Stimulated activated CD4-positive, alpha-beta T cell treated with anti-CD3 and anti-CD28 coated beads, TNF-alpha, amount 100 ng/mL, for 4 hours (primary cell): ENCODE data around the gene TVP23A.

ENCODE experiments used
- DNase-seq, 3 experiments: peaks; one replicate each; pipeline ENCODE4 v3.0.0-alpha.2; 2020; ENCODE audit warnings: low read depth in 3 of 3

Gene TVP23A

DNA sequence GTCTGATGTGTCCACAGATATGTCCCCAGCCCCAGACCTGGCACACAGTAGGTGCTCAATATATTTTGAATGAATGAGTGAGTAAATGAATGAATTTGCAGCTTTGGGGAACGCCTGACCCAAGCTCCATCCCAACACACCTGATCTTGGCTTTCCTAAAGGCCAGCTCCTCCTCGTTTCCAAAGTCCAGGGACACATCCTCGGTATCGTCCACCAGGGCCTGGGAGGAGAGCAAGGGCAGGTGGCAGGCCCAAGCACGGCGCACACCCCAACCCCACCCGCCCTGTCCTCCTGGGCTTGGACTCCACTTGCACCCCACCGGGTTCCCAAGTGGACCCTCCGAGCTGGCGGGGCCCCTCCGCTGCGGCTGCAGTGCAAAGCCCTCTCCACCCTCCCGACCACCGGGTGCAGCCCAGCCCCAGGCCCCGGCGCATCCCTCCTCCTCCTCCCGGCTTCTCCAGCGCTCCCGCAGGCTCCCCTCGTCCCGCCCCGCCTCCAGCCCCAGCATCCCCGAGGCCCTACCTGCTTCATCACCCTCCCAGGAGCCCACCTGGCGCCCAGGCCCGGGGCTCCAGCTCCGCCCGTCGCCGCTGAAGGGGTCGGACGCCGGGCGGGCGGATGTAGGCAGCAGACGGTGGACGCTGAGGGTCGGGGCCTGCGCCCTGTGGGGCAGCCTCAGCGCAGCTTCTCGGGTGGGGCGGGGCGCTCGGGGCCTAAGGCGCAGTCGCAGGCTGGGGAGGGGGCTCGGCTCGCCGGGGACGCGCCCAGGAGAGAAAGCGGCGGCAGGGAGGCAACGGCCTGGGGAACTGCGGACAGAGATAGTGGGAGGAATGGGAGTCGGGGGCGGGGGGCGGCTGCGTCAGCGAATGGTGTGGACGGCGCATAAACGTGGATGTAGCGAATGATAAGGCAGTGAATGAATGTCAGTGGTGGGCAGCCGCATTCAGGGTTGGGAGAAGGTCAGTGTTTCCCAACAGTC, at the start of gene TVP23A:
Gene TVP23A (minus strand): TSS at position 832 of the 979 bp plus-strand sequence. CDS start 301 bp downstream, at position 531.
- no peak for DNase-seq

DNA sequence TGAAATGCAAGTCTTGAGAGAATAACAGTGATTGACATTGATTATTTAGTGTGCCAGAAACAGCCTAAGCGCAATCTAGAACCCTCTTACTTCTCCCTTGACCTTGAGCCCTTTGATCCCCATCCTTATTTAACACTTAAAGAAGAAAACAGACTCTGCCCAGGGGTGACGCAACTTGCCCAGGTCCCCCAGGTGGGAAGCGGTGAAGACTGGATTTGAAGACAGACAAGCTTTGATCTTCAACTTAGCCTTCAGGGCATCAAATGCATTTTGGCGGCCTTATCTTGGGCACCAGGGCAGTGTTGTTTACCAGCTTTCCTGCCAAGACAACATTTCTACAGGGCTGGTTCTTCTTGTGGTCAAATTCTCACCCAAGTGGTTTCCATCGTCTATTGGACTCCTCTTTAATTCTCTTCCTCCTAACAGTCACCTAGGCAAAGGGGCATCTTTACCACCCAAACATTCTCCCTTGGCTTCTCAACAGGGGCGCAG, 49.6 kb upstream of the TVP23A start:
- no peak for DNase-seq

DNA sequence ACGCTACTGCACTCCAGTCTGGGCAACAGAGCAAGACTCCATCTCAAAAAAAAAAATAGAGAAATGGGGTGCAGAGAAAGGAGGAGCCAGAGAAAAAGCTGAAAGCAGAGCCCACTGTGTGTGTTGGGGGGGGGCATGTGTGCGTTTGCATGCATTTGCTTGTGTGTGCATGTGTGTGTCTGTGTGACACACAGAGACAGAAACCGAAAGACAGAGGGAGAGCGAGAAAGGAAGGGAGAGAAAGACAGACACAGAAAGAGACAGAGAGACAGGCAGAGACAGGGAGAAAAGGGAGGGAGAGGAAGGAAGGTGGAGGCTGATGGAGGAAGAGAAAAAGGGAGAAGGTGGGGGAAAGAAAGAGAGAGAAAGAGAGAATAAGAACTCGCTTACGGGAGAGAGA, 48.6 kb upstream of the TVP23A start:
- DNase-seq: no peak

DNA sequence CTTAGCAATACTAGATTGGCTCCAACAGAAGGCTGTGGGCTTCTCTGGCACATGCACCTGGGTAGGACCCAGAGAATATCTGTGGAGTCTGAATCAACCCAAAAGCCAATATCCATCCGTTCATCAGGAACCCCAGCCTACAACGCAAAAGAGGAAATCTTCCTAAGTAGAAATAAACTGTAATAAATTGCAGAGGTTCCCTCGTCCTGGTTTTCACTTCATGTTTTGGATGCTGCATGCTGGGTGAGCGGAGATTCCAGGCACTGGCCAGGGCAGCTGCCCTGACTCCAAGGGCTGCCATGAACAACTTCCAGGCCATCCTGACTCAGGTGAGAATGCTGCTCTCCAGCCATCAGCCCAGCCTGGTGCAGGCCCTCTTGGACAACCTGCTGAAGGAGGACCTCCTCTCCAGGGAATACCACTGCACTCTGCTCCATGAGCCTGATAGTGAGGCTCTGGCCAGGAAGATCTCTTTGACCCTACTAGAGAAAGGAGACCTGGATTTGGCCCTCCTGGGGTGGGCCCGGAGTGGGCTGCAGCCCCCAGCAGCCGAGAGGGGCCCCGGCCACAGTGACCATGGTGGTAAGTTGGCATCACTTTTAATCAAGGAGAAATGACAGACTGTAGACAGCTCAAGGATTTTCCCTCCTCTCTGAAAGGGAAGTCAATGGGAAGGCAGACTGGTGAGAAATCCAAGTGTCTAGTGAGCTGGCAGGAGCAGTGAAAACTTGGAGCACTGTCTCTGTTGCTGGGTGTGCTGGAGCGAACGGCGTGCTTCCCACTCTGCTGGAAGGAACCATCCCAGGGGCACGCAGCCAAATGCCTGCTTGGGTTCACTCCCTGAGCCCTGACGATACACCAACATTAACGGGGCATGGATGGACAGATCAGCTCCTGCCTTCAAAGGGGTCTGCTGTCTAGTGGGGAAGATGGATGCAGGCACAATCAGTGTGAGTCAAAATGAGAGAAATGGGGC, 47.7 kb upstream of the TVP23A start:
- no peak for DNase-seq

DNA sequence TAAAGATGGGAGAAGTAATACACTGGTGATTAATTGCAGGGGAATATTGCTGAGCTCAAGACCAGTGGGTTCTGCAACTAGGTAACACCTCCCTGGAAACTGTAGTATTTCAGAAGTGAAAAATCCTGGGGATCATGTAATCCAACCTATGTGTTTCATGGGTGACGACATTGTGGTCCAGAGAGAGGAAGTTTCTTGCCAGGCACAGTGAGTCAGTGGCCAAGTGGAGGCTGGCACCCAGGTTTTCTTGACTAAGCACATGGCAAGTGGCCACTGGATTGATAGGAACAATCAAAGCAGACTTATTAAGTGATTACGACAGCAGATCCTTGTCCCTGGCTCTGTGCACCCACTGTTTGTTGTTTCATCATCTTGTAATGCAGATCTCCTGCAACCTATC, 43.8 kb upstream of the TVP23A start:
- DNase-seq: no peak

DNA sequence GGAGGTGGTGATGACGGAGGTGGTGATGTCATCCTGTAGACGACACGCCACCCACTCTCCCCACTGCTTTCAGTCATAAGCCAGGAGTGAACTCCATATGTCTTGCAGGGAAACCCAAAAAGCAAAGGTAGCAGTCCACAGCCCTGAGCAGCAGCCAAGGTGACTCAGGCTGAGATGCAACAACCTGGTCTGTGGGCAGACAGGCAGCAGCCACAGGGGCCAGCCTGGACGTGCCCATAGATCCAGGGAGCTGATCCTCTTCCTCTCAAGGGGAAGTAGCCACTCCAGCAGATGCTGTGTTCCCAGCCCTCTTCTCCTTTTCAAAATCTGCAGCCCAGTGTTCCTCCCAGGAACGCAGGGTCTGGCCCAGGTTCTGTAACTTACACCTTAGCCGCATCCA, 41.1 kb upstream of the TVP23A start:
- no peak for DNase-seq

DNA sequence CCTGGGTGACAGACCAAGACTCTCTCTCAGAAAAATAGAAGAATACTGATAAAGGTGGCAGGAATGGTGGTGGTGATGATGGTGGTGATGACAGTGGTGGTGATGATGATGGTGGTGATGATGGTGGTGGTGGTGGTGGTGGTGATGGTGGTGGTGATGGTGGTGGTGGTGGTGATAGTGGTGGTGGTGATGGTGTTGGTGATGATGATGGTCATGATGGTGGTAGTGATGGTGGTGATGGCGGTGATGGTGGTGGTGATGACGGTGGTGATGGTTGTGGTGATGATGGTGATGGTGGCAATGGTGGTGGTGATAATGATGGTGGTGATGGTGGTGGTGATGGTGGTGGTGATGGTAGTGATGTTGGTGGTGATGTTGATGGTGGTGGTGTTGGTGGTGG, 40.4 kb upstream of the TVP23A start:
- DNase-seq: no peak

DNA sequence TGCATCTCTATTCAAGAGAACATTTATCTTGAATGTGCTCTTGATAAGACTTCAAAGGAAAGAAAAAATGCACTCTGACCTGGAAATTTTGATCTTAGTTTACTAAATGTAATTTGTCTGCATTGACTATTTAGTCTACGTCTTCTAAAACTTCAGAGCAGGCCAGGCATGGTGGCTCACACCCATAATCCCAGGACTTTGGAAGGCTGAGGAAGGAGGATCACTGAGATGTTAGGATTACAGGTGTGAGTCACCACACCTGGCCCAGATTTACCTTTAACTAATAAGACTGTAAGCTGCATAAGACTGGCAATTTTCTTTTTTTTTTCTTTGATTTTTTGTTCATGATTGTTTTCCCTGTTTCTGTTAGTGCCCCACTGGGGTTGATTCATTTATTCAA, 39.6 kb upstream of the TVP23A start:
- no peak for DNase-seq

DNA sequence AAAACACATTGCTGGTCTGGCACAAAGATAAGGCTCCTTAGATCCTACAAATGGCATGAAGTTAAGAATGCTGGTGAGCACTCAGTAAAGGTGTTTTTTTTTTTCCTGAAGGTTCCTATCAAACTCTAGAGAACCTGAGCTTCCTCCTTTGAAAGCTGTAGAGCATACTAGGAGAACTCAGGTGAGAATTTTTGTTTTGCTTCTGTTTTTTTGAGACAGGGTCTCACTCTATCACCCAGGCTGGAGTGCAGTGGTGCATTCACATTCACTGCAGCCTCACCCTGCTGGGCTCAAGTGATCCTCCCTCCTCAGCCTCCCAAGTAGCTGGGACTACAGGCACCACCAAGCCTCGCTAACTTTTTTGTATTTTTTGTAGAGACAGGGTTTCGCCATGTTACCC, 37.4 kb upstream of the TVP23A start:
- no peak for DNase-seq

DNA sequence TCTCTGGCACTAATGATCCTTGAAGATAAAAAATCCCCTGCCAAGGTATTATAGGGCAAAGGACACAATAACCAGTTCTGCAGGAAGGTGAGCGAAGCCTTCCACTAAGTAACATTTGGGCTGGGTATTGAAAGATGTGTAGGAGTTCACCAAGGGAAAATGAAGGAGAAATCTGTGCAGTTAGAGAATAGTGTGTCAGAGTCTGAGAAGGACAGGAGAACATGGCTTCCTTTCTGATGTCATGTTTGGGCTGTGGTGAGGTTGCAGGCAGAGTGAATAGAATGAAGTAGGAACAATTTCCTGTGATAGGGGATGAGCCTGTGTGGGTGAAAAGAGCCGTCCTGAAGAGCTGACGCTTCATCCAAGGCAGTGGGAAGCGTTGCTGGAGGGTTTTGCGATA, 34.4 kb upstream of the TVP23A start:
- no peak for DNase-seq

DNA sequence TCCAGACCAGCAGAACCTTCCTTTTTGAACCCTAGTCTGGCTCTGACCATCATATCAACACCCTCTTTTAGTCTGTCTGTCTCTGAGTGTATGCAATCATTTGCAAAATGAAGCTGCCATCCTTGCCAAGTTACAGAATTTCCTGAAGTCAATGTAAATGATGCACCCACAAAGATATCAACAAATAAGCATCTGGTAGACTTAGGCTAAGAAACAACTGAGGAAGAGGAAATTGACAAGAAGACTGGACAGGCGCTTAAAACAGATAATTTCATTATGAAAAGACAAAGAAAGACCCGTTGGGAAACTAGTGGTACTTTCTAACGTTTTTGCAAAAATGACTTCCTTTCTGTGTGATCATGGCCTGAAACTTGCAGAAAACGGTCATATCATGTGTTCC, 33.7 kb upstream of the TVP23A start:
- no peak for DNase-seq

DNA sequence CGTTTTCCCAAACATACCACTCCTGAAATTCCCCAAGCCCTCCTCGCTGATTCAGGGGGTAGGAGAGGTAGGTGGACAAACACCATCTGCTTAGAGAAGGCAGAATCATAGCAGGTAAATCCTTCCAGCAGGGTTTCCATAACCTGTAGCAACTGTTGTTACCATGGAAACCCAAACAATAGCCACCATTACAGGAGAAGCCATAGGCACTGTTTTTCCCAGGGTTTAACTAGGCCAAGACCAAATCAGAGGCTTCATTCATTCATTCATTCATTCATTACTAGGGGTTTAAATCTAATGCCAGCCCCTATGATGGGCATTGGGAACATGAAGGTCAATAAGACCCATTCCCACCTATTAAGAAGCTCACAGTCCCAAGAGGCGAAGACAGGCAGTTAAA, 32.9 kb upstream of the TVP23A start:
- DNase-seq: no peak

DNA sequence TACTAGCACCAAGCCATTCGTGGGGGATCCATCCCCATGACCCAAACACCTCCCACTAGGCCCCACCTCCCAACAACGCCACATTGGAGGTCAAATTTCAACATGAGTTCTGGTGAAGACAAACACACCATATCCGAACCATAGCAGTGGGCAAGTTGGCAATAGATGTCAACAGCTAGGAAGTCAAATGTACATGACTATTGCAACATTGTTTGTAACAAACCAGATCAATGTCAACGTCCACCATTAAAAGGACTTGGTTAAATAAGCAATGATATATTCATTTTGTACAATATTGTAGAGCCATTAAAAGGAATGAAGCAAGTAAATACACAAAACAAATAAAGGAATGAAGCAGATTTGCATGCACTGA, 31.9 kb upstream of the TVP23A start:
- no peak for DNase-seq

DNA sequence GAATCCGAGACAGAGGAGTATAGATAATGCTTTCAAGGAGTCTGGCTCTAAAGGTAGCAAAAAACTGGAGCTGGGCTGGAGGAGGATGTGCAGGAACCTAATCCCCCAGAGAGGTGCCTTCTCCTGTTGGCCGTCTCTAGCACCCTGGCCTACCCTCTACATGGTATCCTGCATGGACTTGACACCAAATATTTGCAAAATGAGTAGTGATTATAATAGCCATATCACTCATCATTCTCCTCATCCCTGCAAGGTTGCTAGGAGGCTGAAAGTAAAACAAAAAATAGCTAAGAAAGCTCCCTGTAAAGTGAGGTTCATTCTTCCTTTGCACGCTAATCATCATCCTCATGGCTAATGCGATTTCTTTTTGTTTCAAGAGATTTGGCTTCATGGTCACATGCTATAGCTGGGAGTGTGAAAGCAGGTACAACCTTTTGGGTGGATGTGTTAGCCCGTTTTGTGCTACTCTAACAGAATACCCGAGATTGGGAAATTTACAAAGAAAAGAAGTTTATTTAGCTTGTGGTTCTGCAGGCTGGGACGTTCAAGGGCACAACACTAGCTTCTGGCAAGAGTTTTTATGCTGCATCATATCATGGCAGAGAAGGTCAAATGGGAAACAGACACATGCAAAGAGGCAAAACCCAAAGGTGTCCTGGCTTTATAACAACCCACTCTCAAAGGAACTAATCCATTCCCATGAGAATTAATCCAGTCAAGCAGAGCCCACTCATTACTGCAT, 31.3 kb upstream of the TVP23A start:
- DNase-seq: no peak

DNA sequence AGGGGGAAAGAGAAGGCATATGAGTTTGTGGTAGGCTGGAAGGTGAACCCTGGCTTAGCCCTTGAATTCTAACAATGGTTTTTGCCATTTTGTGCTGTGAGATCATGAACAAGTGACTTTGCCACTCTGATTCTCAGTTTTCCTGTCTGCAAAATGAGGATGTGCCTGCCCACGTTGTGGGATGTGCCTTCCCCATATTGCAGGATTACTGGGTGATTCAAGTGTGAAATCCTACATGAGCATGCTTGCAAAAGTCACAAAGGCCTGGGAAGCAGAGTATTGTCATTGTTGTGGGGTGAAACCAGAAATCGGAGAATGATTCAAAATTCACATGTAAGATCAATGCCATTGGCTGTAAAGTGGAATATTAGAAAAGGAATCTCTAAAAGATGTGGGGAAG, 28.6 kb upstream of the TVP23A start:
- DNase-seq: no peak

DNA sequence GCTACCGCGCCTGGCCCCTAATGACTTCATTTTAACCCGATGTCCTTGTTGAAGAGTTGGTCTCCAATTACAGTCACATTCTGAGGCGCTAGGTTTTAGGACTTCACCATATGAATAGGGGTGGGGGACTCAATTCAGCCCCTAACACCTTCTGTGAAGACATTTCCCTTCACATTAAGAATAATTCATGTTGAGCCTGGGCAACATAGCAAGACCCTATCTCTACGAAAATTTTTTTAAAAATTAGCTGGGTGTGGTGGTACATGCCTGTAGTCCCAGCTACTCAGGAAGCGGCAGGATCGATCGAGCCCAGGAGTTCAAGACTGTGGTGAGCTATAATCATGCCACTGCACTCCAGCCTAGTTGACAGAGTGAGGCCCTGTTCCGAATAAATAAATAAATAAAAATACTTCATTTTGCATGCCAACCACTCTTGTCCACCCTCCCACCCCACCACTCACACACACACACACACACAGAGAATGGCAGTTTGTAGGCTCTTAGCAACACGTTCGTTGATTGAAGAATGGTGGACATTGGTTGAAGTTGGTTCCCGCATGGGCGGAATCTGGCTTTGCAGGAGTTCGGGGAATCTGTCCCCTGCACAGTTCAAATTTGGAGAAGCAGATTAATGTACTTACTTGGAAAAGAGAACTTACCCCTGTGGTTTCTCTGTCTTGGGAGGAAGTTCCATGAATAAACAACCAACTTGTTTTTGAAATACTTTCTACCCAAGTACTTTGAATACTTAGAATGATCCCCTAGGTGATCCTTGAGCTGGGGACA, 27.8 kb upstream of the TVP23A start:
- no peak for DNase-seq

DNA sequence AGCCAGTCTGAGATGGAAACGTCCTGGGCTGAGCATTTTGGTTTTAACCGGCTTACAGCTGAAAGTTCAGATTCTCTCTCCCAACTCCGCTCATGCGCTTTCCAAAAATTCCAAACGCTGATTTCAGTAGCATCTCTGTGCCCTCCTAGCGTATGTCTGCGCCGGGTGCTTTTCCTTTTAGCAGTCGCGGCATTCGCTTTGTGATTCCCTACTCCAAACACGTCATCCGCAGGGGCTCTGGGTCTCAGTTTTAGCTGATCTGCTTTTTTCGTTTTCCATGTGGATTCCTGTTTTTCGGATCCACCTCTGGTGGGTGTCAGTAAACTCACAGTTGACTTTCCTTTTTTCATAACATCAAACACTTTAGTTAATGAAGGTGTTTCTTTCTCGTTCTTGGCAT, 22.1 kb upstream of the TVP23A start:
- DNase-seq: no peak

DNA sequence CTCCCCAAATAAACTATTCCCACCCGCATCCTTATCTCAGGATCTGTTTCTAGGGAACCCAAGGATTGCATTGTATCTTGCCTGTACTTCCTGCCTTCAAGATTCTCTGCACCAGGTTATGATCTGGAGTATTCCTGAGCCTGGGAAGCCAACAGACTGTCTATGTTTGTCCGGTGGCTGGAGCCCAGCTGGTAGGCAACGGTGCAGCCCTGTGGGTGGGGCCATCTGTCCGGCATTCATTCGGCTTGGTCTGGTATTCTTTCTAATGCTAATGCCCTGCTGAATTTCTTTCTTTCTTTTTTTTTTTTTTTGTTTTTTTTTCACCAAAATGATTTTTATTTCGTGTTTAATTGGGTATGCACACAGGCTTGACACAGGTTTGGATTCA, 20.7 kb upstream of the TVP23A start:
- no peak for DNase-seq

DNA sequence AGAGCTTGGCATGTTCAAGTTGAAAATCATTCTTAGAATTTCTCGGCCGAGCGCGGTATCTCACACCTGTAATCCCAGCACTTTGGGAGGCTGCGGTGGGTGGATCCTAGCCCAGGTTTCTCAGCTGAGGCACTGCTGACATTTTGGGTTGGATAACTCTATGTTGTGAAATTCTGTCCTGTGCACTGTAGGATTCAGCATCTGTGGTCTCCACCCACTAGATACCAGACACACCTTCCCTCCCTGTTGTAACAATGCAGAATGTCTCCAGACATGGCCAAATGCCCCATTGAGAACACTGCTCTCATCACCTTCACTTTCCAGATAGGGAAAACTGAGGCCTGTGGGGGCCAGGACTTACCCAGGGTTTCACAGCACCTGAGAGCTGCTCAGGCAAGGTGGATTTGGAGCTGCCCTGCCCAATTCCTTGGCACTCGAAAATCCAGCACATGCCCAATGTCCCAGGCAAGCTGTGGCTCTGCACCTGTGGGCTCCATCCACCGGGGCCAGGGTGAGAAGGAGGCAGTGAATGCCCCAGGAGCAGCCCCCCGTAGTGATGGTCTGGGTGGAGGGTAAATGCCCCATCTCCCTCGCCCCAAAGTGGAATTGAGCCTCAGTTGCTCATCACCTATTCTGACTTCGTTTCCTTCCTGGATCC, 20.2 kb upstream of the TVP23A start:
- no peak for DNase-seq

DNA sequence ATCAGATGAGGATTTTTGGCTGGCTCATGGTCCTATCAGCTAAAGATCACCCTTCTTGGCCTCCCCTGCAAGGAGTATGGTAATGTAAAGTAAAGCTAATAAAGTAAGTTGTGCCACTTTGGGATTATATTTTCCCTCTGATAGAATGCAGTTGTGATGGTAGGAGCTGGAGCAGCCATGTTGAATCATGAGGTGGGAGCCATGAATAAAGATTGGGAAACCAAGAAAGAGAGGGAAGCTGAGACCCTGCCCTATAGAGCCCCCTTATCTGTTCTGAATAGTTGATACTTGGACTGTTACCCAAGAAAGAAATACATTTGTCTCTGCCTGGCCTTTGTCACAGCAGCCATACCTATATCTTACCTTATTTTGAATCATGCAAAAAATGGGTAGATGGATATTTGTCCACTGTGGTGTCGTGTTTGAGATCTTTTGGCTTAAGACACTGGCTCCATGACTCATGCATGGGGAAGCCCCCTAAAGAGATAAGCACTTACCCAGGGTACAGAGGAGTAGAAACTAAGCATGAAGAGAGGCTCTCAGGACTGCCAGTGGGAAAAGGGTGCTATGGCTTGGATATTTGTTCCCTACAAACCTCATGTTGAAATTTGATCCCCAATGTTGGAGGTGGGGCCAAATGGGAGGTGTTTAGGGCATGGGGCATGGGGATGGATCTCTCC, 17.7 kb upstream of the TVP23A start:
- DNase-seq: no peak
